GM12892 (cell line): ENCODE data around the gene PLXNB2.

Experiments
- DNase-seq: peaks from one replicate; pipeline ENCODE4 v3.0.0; 2011; ENCODE audit not compliant: insufficient read length
- FAIRE-seq: peaks from 2 replicates; lab custom pipeline; 2011; peaks lifted over from hg19 to GRCh38; lab: Jason Lieb, UNC
- POLR2A ChIP-seq: IDR thresholded peaks from 2 replicates; pipeline ENCODE4 v1.6.1; 2011; ENCODE audit warnings: low read depth, low read length, control low read depth
- POLR2AphosphoS5 ChIP-seq: IDR thresholded peaks from 2 replicates; pipeline ENCODE4 v1.6.1; 2011; ENCODE audit warnings: low read depth, low read length, control low read depth
- TAF1 ChIP-seq: IDR thresholded peaks from 2 replicates; pipeline ENCODE4 v1.6.1; 2011; ENCODE audit warnings: low read depth, mild to moderate bottlenecking, control low read depth, low read length, borderline replicate concordance

The PLXNB2 gene

GRCh38 chr22:50253941-50254340 lies 53.5 kb downstream of the PLXNB2 start:
- no peak for TF ChIP-seq TAF1
- DNase-seq = no peak
- FAIRE-seq = no peak

GRCh38 chr22:50253046-50253915 lies 54.2 kb downstream of the PLXNB2 start:
- DNase-seq = no peak
- no peak for TF ChIP-seq TAF1
- no peak for TF ChIP-seq POLR2AphosphoS5
- TF ChIP-seq POLR2A = no peak
- no peak for FAIRE-seq

- no peak for TF ChIP-seq TAF1
- peak; percentile 78 for DNase-seq
- FAIRE-seq = peak; percentile 86
These were observed 55.1 kb downstream of the PLXNB2 start for GRCh38 chr22:50252082-50253045.

DNA sequence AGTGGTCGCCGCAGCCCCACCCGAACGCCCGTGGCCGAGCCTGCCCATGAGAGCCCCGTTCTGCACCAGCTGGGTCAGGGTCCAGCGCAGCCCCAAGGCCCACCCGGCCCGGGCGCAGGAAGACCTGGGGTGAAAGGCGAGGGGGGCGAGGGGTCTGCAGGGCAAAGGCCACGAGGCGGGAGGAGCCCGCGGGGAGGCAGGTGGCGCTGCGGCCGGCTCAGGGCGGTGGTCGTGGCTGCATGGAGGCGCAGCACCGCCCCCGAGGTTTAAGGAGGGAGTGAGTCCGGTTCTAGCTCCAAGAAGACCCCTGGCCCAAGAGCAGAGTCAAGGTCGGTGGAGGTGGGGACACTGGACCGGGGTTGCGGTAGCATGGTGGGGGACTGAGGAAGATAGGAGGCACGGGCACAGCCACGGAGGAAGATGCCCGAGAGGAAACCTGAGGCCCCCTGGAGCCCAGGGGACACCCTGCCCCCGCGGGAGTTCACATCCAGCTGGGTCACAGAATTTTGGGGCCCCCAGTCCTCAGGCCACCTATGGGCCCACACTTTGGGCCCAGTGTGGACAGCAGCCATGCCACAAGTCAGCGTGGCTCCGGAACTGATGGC lies 55.9 kb downstream of the PLXNB2 start:
- DNase-seq (no peak), FAIRE-seq (no peak)
- no peak for TF ChIP-seq POLR2AphosphoS5
- TF ChIP-seq POLR2A = no peak
- TF ChIP-seq TAF1 = no peak

- peak; percentile 93 for FAIRE-seq
These were observed 56.6 kb downstream of the PLXNB2 start, which contains the start of gene HDAC10 for GRCh38 chr22:50250555-50251476. Gene HDAC10, minus strand, starts transcription at chr22:50251265. Its CDS starts 233 bp downstream, at chr22:50251032.

GRCh38 chr22:50250249-50250554 lies 57.2 kb downstream of the PLXNB2 start:
- FAIRE-seq (peak; percentile 93), DNase-seq (no peak)
- TF ChIP-seq TAF1 (no peak), POLR2A (no peak), POLR2AphosphoS5 (no peak; the same call in 1 of the 2 replicates)

More at GRCh38 chr22:50250555-50251476, 56.6 kb downstream of the PLXNB2 start, which contains the start of gene HDAC10:
- peak; percentile 94 for DNase-seq
- TF ChIP-seq POLR2A (peak; percentile 67; the same call in 1 of the 2 replicates), POLR2AphosphoS5 (peak; percentile 70), TAF1 (no peak)

GRCh38 chr22:50249341-50250248 lies 57.9 kb downstream of the PLXNB2 start:
- no peak for DNase-seq
- FAIRE-seq = no peak
- TF ChIP-seq POLR2AphosphoS5 (no peak; the same call in 1 of the 2 replicates), POLR2A (no peak), TAF1 (no peak)

GRCh38 chr22:50248196-50249081 lies 59.0 kb downstream of the PLXNB2 start:
- TF ChIP-seq TAF1 (no peak), POLR2AphosphoS5 (no peak), POLR2A (no peak; the same call in 1 of the 2 replicates)
- DNase-seq (no peak), FAIRE-seq (no peak)

- TF ChIP-seq POLR2A (no peak; the same call in 1 of the 2 replicates), POLR2AphosphoS5 (peak; percentile 38; the same call in 1 of the 2 replicates)
- peak; percentile 96 for FAIRE-seq
- no peak for DNase-seq
These were observed 59.7 kb downstream of the PLXNB2 start for GRCh38 chr22:50247748-50248147.
